GM23338 (cell line): ENCODE measurements around the gene MSH2. TPM values are rescaled to one million over a fixed set of nuclear protein-coding genes. Genes with fewer than 3 reads are reported as not detected.

Experiments
- ATAC-seq: fragments of 200-7000 bp; cut with Tn5 transposase; 3 replicates; pipeline ENCODE4 v1.9.1; 2020
- DNase-seq: peaks from one replicate; pipeline ENCODE4 v3.0.0-alpha.2; 2015; ENCODE audit warnings: low spot score
- H2AFZ ChIP-seq: fragments of 200-600 bp; sonication (generic); 2 replicates; pipeline ENCODE4 v1.8.0; 2016; ENCODE audit warnings: antibody characterized with exemption, mild to moderate bottlenecking, moderate library complexity
- H3F3A ChIP-seq: fragments of 200-600 bp; sonication (generic); replicated peaks from 2 replicates; pipeline ENCODE4 v1.8.0; 2017; ENCODE audit warnings: antibody characterized with exemption, mixed run types, low read depth
- H3K27ac ChIP-seq: fragments of 200-600 bp; sonication (generic); 2 replicates; pipeline ENCODE4 v1.6.1; 2016; ENCODE audit warnings: low read depth
- H3K27me3 ChIP-seq: fragments of 200-600 bp; sonication (generic); 2 replicates; pipeline ENCODE4 v1.8.0; 2016; ENCODE audit warnings: mild to moderate bottlenecking, mixed run types, moderate library complexity; ENCODE audit not compliant: insufficient read depth
- H3K36me3 ChIP-seq: fragments of 200-600 bp; sonication (generic); 2 replicates; pipeline ENCODE4 v1.8.0; 2016; ENCODE audit warnings: mild to moderate bottlenecking; ENCODE audit not compliant: insufficient read depth
- H3K4me1 ChIP-seq: fragments of 200-600 bp; sonication (generic); 2 replicates; pipeline ENCODE4 v1.8.0; 2016; ENCODE audit warnings: mild to moderate bottlenecking, moderate library complexity; ENCODE audit not compliant: insufficient read depth
- H3K4me2 ChIP-seq: fragments of 200-600 bp; sonication (generic); 2 replicates; pipeline ENCODE4 v1.7.1; 2017; ENCODE audit warnings: mixed run types
- H3K4me3 ChIP-seq: fragments of 200-600 bp; sonication (generic); 2 replicates; pipeline ENCODE4 v1.6.1; 2016; ENCODE audit warnings: mixed run types
- H3K79me2 ChIP-seq: fragments of 200-600 bp; sonication (generic); replicated peaks from 2 replicates; pipeline ENCODE4 v1.8.0; 2017; ENCODE audit warnings: mild to moderate bottlenecking; ENCODE audit not compliant: insufficient read depth
- H3K9me2 ChIP-seq: fragments of 200-600 bp; sonication (generic); 2 replicates; pipeline ENCODE4 v1.8.0; 2017; ENCODE audit not compliant: insufficient read depth
- H4K20me1 ChIP-seq: fragments of 200-600 bp; sonication (generic); replicated peaks from 2 replicates; pipeline ENCODE4 v1.8.0; 2017; ENCODE audit warnings: mild to moderate bottlenecking; ENCODE audit not compliant: insufficient read depth
- H3K27ac Mint-ChIP-seq: 2 replicates; pipeline ENCODE4 v1.8.0; 2020; ENCODE audit warnings: inconsistent platforms, mild to moderate bottlenecking, moderate library complexity, mixed read lengths
- H3K27me3 Mint-ChIP-seq: 3 replicates; pipeline ENCODE4 v1.8.0; 2022; ENCODE audit warnings: low read depth, mild to moderate bottlenecking, moderate library complexity, mixed read lengths, inconsistent platforms; ENCODE audit not compliant: insufficient read depth, poor library complexity
- H3K36me3 Mint-ChIP-seq: 3 replicates; pipeline ENCODE4 v1.8.0; 2021; ENCODE audit warnings: low read depth, mild to moderate bottlenecking, inconsistent platforms, moderate library complexity, mixed read lengths
- H3K4me1 Mint-ChIP-seq: 3 replicates; pipeline ENCODE4 v1.8.0; 2020; ENCODE audit warnings: mild to moderate bottlenecking, inconsistent platforms, mixed read lengths
- H3K4me3 Mint-ChIP-seq: 3 replicates; pipeline ENCODE4 v1.8.0; 2021; ENCODE audit warnings: moderate library complexity, mild to moderate bottlenecking, inconsistent platforms, mixed read lengths
- H3K9me3 Mint-ChIP-seq: 3 replicates; pipeline ENCODE4 v1.8.0; 2020; ENCODE audit warnings: moderate library complexity, mild to moderate bottlenecking, inconsistent platforms, mixed read lengths
- JUNB ChIP-seq: IDR thresholded peaks from one replicate; pipeline ENCODE4 v1.6.1; 2016; ENCODE audit warnings: antibody characterized with exemption; ENCODE audit not compliant: unreplicated experiment
- NANOG ChIP-seq: IDR thresholded peaks from 2 replicates; pipeline ENCODE4 v1.6.1; 2016; ENCODE audit warnings: antibody characterized with exemption, borderline replicate concordance
- REST ChIP-seq: IDR thresholded peaks from one replicate; pipeline ENCODE4 v1.6.1; 2018; ENCODE audit warnings: antibody characterized with exemption; ENCODE audit not compliant: unreplicated experiment
- polyA plus RNA-seq: library from polyadenylated mRNA; unstranded; fragments of >200 nt; fragmentation: Nextera tagmentation; extraction: Ambion mirVana; gene quantifications from 2 replicates; pipeline ENCODE4 v1.2.1, GENCODE V29; 2016
- total RNA-seq: library from RNA; depleted of rRNA; stranded (reverse); fragments of >200 nt; shearing (Covaris generic); gene quantifications from 2 replicates; pipeline ENCODE4 v1.2.3, GENCODE V29; 2014
- TF ChIP-seq, protein P1 (sequence below): IDR thresholded peaks from 2 replicates; pipeline ENCODE4 v1.6.1; 2016; ENCODE audit warnings: antibody characterized with exemption
- TF ChIP-seq, protein P2 (sequence below), 2 experiments: fragments of 200-600 bp in 1 of 2; sonication (generic) in 1 of 2; conservative IDR thresholded peaks; 2 replicates each; pipeline versions ENCODE4 v1.5.1 to v1.6.1; 2016 to 2017; ENCODE audit warnings: antibody characterized with exemption in 2 of 2, low read depth in 2 of 2, mild to moderate bottlenecking in 2 of 2, moderate library complexity in 1 of 2

MSH2 gene
- total and polyA plus RNA-seq, 2 experiments from 2014 or later: 156 to 249 TPM

GRCh38 chr2:47509821-47510385 is 106.9 kb downstream of the MSH2 start:
- Histone ChIP-seq H3K9me2 (peaks cover 4% of the 10 kb centered on the region; the same call in 1 of the 2 replicates), H3F3A (no peaks in the 10 kb centered on the region), H3K4me2 (no peak overlapping the region), H3K4me1 (no peaks in the 10 kb centered on the region), H2AFZ (no peak overlapping the region), H4K20me1 (no peaks in the 10 kb centered on the region), H3K36me3 (no peaks in the 10 kb centered on the region; the same call in 1 of the 2 replicates), H3K27ac (no peak overlapping the region), H3K79me2 (no peaks in the 10 kb centered on the region), H3K4me3 (no peak overlapping the region), H3K27me3 (no peaks in the 10 kb centered on the region)
- Mint-ChIP-seq H3K27ac (no peak overlapping the region), H3K36me3 (peaks cover 21% of the 10 kb centered on the region), H3K27me3 (peaks cover 3% of the 10 kb centered on the region), H3K9me3 (peaks cover 14% of the 10 kb centered on the region), H3K4me1 (peaks cover 16% of the 10 kb centered on the region), H3K4me3 (no peak overlapping the region)
- ATAC-seq (0 out of 3 replicates have a peak, but pooled peaks have one; percentile 20), DNase-seq (no peak)
- TF ChIP-seq REST: no peak
- TF ChIP-seq, protein P1, sequence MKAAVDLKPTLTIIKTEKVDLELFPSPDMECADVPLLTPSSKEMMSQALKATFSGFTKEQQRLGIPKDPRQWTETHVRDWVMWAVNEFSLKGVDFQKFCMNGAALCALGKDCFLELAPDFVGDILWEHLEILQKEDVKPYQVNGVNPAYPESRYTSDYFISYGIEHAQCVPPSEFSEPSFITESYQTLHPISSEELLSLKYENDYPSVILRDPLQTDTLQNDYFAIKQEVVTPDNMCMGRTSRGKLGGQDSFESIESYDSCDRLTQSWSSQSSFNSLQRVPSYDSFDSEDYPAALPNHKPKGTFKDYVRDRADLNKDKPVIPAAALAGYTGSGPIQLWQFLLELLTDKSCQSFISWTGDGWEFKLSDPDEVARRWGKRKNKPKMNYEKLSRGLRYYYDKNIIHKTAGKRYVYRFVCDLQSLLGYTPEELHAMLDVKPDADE: no peak
- TF ChIP-seq NANOG: no peak

- ATAC-seq (peak; percentile 80), DNase-seq (peak; percentile 59)
- Histone ChIP-seq H3F3A (no peaks in the 10 kb centered on the region), H3K27me3 (no peaks in the 10 kb centered on the region), H3K4me1 (no peaks in the 10 kb centered on the region), H3K9me2 (peaks cover 4% of the 10 kb centered on the region; the same call in 1 of the 2 replicates), H3K4me2 (no peak overlapping the region), H2AFZ (no peak overlapping the region), H3K4me3 (no peak overlapping the region), H3K36me3 (no peaks in the 10 kb centered on the region; the same call in 1 of the 2 replicates), H3K79me2 (no peaks in the 10 kb centered on the region), H3K27ac (no peak overlapping the region), H4K20me1 (no peaks in the 10 kb centered on the region)
- Mint-ChIP-seq H3K4me3 (no peak overlapping the region), H3K9me3 (peaks cover 5% of the 10 kb centered on the region), H3K27ac (no peak overlapping the region), H3K36me3 (peaks cover 13% of the 10 kb centered on the region), H3K4me1 (peaks cover 22% of the 10 kb centered on the region), H3K27me3 (peaks cover 3% of the 10 kb centered on the region)
- TF ChIP-seq REST: no peak
- TF ChIP-seq, protein P2, sequence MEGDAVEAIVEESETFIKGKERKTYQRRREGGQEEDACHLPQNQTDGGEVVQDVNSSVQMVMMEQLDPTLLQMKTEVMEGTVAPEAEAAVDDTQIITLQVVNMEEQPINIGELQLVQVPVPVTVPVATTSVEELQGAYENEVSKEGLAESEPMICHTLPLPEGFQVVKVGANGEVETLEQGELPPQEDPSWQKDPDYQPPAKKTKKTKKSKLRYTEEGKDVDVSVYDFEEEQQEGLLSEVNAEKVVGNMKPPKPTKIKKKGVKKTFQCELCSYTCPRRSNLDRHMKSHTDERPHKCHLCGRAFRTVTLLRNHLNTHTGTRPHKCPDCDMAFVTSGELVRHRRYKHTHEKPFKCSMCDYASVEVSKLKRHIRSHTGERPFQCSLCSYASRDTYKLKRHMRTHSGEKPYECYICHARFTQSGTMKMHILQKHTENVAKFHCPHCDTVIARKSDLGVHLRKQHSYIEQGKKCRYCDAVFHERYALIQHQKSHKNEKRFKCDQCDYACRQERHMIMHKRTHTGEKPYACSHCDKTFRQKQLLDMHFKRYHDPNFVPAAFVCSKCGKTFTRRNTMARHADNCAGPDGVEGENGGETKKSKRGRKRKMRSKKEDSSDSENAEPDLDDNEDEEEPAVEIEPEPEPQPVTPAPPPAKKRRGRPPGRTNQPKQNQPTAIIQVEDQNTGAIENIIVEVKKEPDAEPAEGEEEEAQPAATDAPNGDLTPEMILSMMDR (conservative IDR thresholded peaks at IDR 0.05; ENCODE audit: low read depth in 2 of 2): peak; percentile 24 to 37; a peak in 3 of 4 replicates
- no peak for TF ChIP-seq JUNB
These were observed 107.8 kb downstream of the MSH2 start for GRCh38 chr2:47510745-47511144.
